Endothelial cell of umbilical vein (primary cell): ENCODE results near the gene BUB3. TPM values are rescaled to one million over a fixed set of nuclear protein-coding genes. Genes with fewer than 3 reads are reported as not detected.
A peak's percentile ranks its signal among the peaks of the same experiment; 100 is the strongest.

Experiments used
- BruUV-seq: library from RNA; stranded (reverse); fragments of 400-500 nt; replicated peaks from 2 replicates; lab custom pipeline; 2021; lab: Mats Ljungman, UMichigan
- CTCF ChIA-PET: fragments of 300-600, 350-600 bp; sonication (Branson Sonifier 250); formaldehyde crosslinking; loops from one replicate; lab custom pipeline; 2021; ENCODE audit warnings: antibody characterized with exemption, inconsistent platforms; lab: Charles Lee
- POLR2A ChIA-PET: fragments of 300-600, 350-600 bp; sonication (Branson Sonifier 250); formaldehyde crosslinking; loops from one replicate; lab custom pipeline; 2021; ENCODE audit warnings: antibody characterized with exemption, inconsistent platforms; lab: Charles Lee
- DNase-seq: peaks from one replicate; pipeline ENCODE4 v3.0.0-alpha.2; 2011; ENCODE audit warnings: low read depth, low spot score
- FAIRE-seq: peaks from 2 replicates; lab custom pipeline; 2011; peaks lifted over from hg19 to GRCh38; lab: Jason Lieb, UNC
- H2AFZ ChIP-seq: 2 replicates; pipeline ENCODE4 v1.6.0; 2012; ENCODE audit warnings: low read depth, low read length, control low read depth, inconsistent platforms
- H3K27ac ChIP-seq: 2 replicates; pipeline ENCODE4 v1.5.1; 2011; ENCODE audit warnings: low read depth, mild to moderate bottlenecking, control low read depth, low read length, moderate library complexity; ENCODE audit not compliant: insufficient read depth
- H3K27me3 ChIP-seq, 2 experiments: 2 replicates each; pipeline versions ENCODE4 v1.6.0 to v1.6.1; 2011; ENCODE audit warnings: low read length in 2 of 2, mixed read lengths in 1 of 2; ENCODE audit not compliant: control insufficient read depth in 2 of 2, insufficient read depth in 2 of 2
- H3K36me3 ChIP-seq, 2 experiments: 2 replicates in 1 of 2; 3 replicates in 1 of 2; pipeline ENCODE4 v1.5.1; 2011; ENCODE audit warnings: low read length in 2 of 2, mild to moderate bottlenecking in 1 of 2, moderate library complexity in 1 of 2; ENCODE audit not compliant: control insufficient read depth in 2 of 2, insufficient read depth in 2 of 2; ENCODE audit errors: extremely low read depth in 1 of 2
- H3K4me1 ChIP-seq: 3 replicates; pipeline ENCODE4 v1.5.1; 2011; ENCODE audit warnings: mild to moderate bottlenecking, low read length; ENCODE audit not compliant: control insufficient read depth, insufficient read depth; ENCODE audit errors: extremely low read depth
- H3K4me2 ChIP-seq: 2 replicates; pipeline ENCODE4 v1.6.1; 2011; ENCODE audit warnings: low read length, control low read depth, mixed read lengths; ENCODE audit not compliant: insufficient read depth
- H3K4me3 ChIP-seq, 3 experiments: fragments of 200-600 bp in 1 of 3; sonication (generic), shearing (Covaris generic) in 1 of 3; replicated peaks in 1 of 3; 2 replicates each; pipeline ENCODE4 v1.5.1; 2011 to 2016; ENCODE audit warnings: control low read depth in 3 of 3, low read length in 3 of 3, mild to moderate bottlenecking in 2 of 3, inconsistent platforms in 1 of 3, low read depth in 1 of 3, moderate library complexity in 1 of 3; ENCODE audit not compliant: insufficient read depth in 1 of 3
- H3K79me2 ChIP-seq: 2 replicates; pipeline ENCODE4 v1.6.0; 2012; ENCODE audit warnings: low read length, inconsistent platforms; ENCODE audit not compliant: control insufficient read depth, insufficient read depth
- H3K9ac ChIP-seq: replicated peaks from 2 replicates; pipeline ENCODE3; 2011; ENCODE audit warnings: low read length, control low read depth; ENCODE audit not compliant: insufficient read depth; ENCODE audit errors: extremely low read depth
- H3K9me1 ChIP-seq: replicated peaks from 3 replicates; pipeline ENCODE4 v1.6.0; 2011; ENCODE audit warnings: mild to moderate bottlenecking, low read length; ENCODE audit not compliant: control insufficient read depth, insufficient read depth; ENCODE audit errors: extremely low read depth
- H3K9me3 ChIP-seq: replicated peaks from 2 replicates; pipeline ENCODE4 v1.5.1; 2012; ENCODE audit warnings: low read length, inconsistent platforms; ENCODE audit not compliant: control insufficient read depth, insufficient read depth
- H4K20me1 ChIP-seq: replicated peaks from 2 replicates; pipeline ENCODE3; 2011; ENCODE audit warnings: mild to moderate bottlenecking, low read length; ENCODE audit not compliant: control insufficient read depth, insufficient read depth; ENCODE audit errors: extremely low read depth
- EZH2 ChIP-seq: IDR thresholded peaks from 2 replicates; pipeline ENCODE4 v1.6.1; 2012; ENCODE audit warnings: borderline replicate concordance, low read depth, mild to moderate bottlenecking, moderate library complexity, low read length, inconsistent platforms; ENCODE audit not compliant: severe bottlenecking
- FOS ChIP-seq: IDR thresholded peaks from 2 replicates; pipeline ENCODE4 v1.6.1; 2011; ENCODE audit warnings: mild to moderate bottlenecking, low read length, moderate library complexity, borderline replicate concordance; ENCODE audit not compliant: insufficient read depth
- MAX ChIP-seq: IDR thresholded peaks from 2 replicates; pipeline ENCODE4 v1.6.1; 2011; ENCODE audit not compliant: insufficient read depth, insufficient read length
- MYC ChIP-seq: IDR thresholded peaks from one replicate; pipeline ENCODE4 v1.6.1; 2011; ENCODE audit warnings: mild to moderate bottlenecking, low read depth, low read length
- POLR2A ChIP-seq: IDR thresholded peaks from 2 replicates; pipeline ENCODE4 v1.6.1; 2012; ENCODE audit warnings: low read depth, mild to moderate bottlenecking, control low read depth, low read length
- dilution Hi-C: fragments of 300-500 bp; cut with MboI; formaldehyde crosslinking; loops from one replicate; pipeline ENCODE4 v1.15.0; 2019; ENCODE audit warnings: low sequenced_read_pairs; ENCODE audit not compliant: extremely low pct_ligation_motif_present
- intact Hi-C: fragments of 100-400 bp; cut with micrococcal nuclease; formaldehyde crosslinking; loops from one replicate; pipeline ENCODE4 v1.10.0; 2022
- polyA plus RNA-seq, 4 experiments: library from polyadenylated mRNA; depleted of rRNA in 3 of 4; stranded (reverse) in 3 of 4; unstranded in 1 of 4; fragments of >200 nt; gene quantifications; 2 replicates each; pipeline versions ENCODE4 v1.2.1 to v1.2.3, GENCODE V29; 2011 to 2012; ENCODE audit warnings: missing spikeins in 1 of 4
- total RNA-seq: library from RNA; stranded (reverse); gene quantifications from 2 replicates; pipeline ENCODE4 v1.2.3, GENCODE V29; 2021

Gene BUB3
- total and polyA plus RNA-seq, 2 donors (not counting 3 experiments of a cell fraction or from before 2014, with no cell fraction given), result 156 to 193 TPM

GRCh38 chr10:123139521-123140163 lies 14.6 kb upstream of the BUB3 start:
- Histone ChIP-seq H3K4me1 (peaks cover 3% of the 10 kb centered on the region), H3K27me3 (peaks cover 89 to 100% of the 10 kb centered on the region in 2 experiments), H3K9me1 (no peaks in the 10 kb centered on the region), H3K27ac (no peak overlapping the region), H3K9ac (no peak overlapping the region), H3K4me3 (no peak overlapping the region), H3K79me2 (no peaks in the 10 kb centered on the region), H3K4me2 (no peak overlapping the region), H3K9me3 (no peaks in the 10 kb centered on the region), H4K20me1 (no peaks in the 10 kb centered on the region), H3K36me3 (no peaks in the 10 kb centered on the region), H2AFZ (no peak overlapping the region)
- FAIRE-seq, result no peak
- no peak for DNase-seq
- ChIA-PET CTCF (interaction anchor here (1.1 to 2.6 kb wide), 2 partner anchors 11 to 14 kb away, joined by 7 to 12 read pairs; partner anchors contain the start of gene BUB3), POLR2A (no interaction called here)
- no TSS peak for BruUV-seq
- dilution Hi-C loops (no loop called here), intact Hi-C loops (loop anchor here (1.0 kb wide), 1 partner anchor 9 kb away; the partner anchor contains the start of gene HMX2)
- TF ChIP-seq MYC (no peak), EZH2 (peak; percentile 97), FOS (no peak), MAX (no peak)

GRCh38 chr10:123140164-123140982 lies 13.8 kb upstream of the BUB3 start:
- no peaks in the 10 kb centered on the region for H3K9me1 ChIP-seq
- H3K4me1 ChIP-seq, result peaks cover 2% of the 10 kb centered on the region
- H3K36me3 ChIP-seq, result no peaks in the 10 kb centered on the region
- TF ChIP-seq POLR2A (no peak), EZH2 (peak; percentile 93), FOS (no peak)
- no peak overlapping the region for H3K4me3 ChIP-seq
- POLR2A ChIA-PET, result no interaction called here
- no peak overlapping the region for H3K27ac ChIP-seq
- no peak overlapping the region for H3K9ac ChIP-seq
- DNase-seq (no peak), FAIRE-seq (peak; percentile 54)
- no TSS peak for BruUV-seq
- H4K20me1 ChIP-seq, result no peaks in the 10 kb centered on the region
- H3K9me3 ChIP-seq, result no peaks in the 10 kb centered on the region
- intact Hi-C loops, result no loop called here
- peaks cover 89 to 100% of the 10 kb centered on the region in 2 experiments for H3K27me3 ChIP-seq
- CTCF ChIA-PET, result interaction anchor here (1.1 to 2.6 kb wide), 2 partner anchors 10 to 14 kb away, joined by 7 to 12 read pairs; partner anchors contain the start of gene BUB3
- H3K79me2 ChIP-seq, result no peaks in the 10 kb centered on the region
- H3K4me2 ChIP-seq, result no peak overlapping the region
- dilution Hi-C loops, result no loop called here
- no peak overlapping the region for H2AFZ ChIP-seq
